CD4-positive, alpha-beta T cell treated with Interferon alpha-2 for 1 hour (primary cell): Measurements from ENCODE around the gene NPSR1.
"Not testable (repeated sequence)": the region's sequence is repeated elsewhere in the genome, so short reads cannot be mapped to it uniquely, and the experiment has no call there.

Experiments
- DNase-seq, 2 donors: peaks; one replicate each; pipeline ENCODE4 v3.0.0-alpha.2; 2020 to 2022

NPSR1 gene, protein sequence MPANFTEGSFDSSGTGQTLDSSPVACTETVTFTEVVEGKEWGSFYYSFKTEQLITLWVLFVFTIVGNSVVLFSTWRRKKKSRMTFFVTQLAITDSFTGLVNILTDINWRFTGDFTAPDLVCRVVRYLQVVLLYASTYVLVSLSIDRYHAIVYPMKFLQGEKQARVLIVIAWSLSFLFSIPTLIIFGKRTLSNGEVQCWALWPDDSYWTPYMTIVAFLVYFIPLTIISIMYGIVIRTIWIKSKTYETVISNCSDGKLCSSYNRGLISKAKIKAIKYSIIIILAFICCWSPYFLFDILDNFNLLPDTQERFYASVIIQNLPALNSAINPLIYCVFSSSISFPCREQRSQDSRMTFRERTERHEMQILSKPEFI

DNA sequence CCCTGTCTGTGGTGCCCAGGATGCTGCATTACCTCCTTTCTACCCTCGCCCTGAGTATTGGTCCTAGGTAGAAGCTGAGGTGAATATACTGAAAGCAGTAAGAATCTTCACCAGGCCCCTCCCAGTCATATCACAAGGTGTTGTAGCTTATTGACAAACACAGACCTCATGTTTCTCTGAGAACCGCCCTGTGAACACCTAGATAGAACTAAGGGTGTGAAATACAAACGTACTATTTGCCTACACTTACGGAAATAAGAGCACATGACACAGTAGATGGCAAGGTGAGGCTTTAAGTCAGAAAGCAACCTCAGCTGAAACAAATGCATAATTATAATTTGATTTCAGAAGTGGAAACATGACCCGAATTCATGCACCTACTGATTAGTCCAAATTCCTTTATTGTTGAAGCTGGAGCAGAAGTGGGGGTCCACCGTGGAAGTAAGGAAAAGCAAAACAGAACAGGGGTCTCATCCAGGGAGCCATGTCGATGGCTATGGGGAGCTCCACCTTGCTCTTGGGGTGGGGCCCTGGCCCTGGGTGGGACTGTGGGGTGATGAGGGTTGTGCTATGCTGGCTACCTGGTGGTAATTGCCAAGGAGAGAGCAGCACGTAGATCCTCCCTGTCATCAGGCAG lies at the start of gene NPSR1:
NPSR1 (plus strand) TSS at position 587 of the 637 bp plus-strand sequence. CDS start 195 bp downstream, outside the sequence.
- DNase-seq = no peak

DNA sequence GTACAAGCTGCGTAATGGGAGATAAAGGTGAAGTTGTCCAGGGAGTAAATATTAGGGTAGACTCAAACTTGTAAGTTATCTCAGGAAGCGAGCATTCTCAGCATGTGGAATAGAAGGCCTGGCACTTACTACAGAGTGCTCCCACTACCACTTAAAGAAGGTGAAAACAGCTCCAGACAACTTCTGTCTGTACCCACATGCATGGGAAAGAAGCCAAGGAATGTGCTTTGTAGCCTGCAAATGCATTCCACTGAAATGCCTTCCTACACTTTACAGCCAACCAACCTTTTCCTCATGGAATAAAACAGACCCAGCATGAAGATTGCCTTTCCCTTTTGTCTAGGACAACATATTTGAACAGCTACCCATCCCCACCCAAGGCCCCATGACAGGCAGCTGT lies 45.4 kb upstream of the NPSR1 start:
- DNase-seq = no peak

DNA sequence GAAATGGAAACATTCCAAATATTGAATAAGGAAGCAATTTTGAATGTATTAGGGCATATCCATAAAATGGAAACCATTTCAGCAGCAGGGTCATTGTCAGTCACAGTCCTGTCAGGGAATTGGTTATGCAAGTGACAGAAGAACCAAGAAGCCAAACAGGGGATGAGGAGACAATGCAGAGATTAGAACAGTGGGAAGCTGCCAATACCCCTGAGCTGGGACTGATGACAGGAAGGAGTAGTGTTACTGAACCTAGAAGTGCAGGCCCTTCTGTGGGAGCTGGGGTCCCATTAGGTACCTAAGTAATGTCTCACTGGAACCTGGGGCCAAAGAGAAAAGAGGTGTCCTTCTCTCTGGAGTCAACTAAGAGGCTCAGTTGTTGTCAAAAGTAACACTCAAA lies 37.6 kb upstream of the NPSR1 start:
- DNase-seq = no peak

DNA sequence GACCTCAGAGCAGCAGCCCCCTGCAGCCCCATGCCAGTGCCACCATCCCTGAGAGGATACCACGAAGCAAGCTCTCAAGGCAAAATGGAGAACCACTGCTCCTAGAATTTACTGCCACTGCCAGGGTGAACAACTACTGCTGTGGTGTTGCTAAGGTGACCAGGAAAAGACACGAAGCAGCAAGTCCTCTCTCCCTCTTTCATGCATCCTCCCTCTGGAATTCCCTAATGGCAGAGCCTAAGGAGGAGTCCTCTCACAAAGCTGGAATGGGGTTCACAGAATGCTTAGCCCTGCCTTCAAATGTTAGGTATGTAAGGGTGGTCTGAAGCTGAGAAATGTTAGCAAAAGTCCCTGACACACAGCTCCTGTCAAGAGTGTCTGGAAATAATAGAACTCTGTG lies 35.8 kb upstream of the NPSR1 start:
- DNase-seq = no peak

DNA sequence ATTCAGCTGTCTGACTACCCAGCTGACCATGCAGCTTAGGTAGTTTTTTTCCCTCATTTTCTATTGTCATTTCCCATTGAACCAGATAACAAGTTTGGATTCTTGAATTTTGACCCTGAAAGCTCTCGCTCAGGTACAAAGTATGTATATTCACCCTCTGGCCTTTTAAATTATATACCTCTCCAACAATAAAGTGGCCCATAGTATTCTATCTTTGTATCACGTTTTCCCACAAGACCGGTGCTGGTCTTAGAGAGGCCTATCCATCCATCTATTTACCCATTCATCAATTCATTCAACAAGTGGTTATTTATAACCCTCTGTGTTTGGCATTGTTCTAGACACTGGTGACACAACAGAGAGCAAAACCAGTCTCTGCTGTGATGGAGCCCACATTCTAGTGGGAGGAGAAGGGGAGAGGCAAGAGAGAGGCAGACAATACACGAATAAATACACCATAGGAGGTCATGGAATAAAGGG lies 35.2 kb upstream of the NPSR1 start:
- no peak for DNase-seq

DNA sequence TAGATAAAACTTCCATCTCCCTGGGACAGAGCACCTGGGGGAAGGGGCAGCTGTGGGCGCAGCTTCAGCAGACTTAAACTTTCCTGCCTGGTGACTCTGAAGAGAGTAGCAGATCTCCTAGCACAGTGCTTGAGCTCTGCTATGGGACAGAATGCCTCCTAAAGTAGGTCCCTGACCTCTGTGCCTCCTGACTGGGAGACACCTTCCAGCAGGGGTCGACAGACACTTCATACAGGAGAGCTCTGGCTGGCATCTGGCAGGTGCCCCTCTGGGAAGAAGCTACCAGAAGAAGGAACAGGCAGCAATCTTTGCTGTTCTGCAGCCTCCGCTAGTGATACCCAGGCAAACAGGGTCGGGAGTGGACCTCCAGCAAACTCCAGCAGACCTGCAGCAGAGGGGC lies 29.4 kb upstream of the NPSR1 start:
- not testable (repeated sequence) for DNase-seq

DNA sequence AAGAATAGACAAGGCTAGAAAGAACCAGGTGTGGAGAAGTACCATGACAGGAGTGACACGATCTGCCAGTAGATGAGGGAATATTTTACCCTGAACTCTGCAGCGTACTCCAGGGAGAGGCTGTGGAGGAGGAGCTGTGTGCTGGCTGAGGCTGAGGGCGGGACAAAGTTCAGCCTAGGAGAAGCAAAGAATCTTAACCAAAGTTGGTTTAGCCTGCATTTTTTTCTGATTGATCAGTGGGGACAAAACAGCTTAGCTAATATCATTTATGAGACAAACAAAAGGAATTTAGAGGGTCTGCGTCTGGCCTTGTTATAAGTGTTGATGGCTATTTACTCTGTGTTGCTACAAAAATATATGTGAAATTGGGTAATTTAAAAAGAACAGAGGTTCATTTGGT lies 5.2 kb upstream of the NPSR1 start:
- DNase-seq = no peak

DNA sequence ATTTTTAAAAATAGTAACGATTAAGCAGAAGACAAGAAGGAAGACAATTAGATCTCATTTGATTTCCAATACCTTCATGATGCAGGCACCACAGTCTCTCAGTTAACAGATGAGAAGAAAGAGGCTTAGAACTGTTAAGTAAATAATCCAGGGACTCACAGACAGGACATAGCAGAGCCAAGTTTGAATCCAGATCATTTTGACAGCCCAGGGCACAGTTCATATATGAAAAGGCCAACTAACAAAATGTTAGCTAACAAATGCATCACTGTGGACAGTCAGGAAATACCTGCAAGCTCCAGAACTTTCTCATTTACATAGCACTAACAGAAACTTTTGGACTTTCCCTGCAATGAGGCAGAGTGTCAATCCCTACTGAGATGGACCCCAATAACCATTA lies 4.2 kb upstream of the NPSR1 start:
- no peak for DNase-seq

DNA sequence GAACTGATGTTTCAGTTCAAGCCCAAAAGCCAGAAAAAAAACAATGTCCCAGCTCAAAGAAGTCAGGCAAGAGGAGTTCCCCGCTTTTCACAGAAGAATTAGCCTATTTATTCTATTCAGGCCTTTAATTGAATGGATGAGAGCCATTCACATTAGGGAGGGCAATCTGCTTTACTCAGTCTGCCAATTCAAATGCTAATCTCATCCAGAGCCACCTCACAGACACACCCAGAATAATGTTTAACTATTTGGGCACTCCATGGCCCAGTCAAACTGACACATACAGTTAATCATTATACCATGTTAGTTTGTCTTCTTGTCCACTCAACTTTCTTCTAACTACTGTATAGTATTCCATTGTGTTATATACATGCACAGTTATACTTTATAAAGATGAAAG lies 2.6 kb upstream of the NPSR1 start:
- no peak for DNase-seq

DNA sequence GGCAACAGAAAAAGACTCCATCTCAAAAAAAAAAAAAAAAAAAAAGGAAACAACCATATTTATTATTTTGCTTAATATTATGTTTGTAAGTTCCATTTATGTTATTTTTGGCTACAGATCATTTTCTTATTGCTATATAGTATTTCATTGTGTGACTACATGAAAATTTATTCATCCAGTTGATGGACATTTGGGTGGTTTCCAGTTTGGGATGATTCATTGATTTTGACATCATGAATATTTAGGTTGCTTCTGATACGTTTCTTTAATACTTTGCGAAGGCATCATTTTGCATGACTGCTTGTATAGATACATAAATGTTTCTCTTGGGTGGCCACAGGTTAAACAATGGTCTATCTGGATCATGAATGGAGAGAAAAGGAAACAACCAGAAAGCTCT lies 2.0 kb upstream of the NPSR1 start:
- DNase-seq = no peak

DNA sequence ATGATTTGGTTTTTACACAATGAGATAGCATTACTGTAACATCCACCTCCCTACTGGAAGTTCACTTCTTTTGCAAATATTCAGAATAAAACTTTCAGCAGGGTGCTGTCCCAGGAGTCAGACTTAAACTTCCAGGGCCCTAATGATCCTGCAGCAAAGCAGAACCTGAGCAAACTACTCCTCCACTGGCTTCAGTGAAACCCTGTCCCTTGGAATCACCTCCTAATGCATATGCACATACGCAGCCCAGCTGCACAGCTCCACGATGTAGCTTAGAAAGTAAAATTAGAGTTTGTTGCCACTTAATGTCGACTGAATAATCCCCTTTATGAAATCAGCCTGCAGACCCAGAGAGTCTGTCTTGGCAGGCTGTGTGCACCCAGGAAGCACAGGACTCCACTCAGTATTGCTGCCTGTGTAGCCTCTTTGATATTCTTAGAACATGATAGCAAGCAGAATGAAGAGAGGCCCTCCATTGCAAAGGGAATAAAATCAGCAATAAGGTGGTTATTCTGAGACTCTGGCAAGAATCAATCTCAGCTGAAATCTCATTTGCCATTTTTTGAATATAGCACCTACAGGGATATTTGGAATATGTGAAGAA lies 1.6 kb downstream of the NPSR1 start:
- DNase-seq = no peak

DNA sequence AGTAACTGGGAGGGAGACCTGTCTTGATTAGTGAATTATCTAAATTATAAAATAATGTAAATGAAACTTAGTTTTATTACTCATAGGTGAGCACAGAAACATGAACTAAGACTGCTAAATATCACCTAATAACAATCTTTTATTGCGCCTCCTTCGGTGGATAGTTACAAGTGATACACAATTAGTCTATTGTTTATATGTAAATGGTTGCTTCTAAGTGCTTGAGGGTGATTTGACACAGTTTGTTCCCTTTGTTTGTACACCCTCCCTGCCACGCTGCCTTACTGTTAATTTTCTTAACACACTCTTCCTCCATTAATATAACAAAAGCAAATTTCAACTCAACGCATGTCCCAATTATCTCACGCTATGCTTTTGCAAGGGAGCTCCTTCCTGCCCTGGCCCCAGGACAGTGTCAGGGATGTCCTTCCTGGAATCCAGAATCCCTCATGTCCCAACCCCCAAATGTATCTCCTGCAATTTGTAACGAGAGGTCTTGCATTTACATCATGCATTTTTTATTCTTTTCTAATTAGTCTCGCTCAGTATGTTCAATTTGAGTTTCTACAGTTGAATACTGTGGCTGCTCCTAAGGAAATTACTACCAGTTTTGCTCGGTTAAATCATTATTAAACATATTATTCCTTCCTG lies 4.2 kb downstream of the NPSR1 start:
- DNase-seq = no peak

DNA sequence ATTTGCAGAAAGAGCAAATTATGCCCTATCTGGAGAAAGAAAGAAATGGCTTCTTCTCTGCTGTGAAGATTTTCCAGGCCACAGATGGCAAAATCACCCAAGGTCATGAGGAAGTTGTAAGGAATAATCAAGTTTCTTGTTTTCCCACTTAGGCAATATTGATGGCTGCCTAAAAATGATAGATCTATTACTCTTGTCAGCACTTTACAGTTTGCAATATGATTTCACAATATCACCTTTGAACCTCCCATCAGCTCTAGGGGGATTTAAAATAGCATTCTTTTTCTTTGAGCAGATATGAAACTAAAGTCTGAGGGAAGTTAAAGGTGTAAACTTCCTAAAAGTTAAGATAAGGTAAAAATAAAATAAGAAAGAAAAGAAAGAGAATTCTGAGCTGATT lies 6.7 kb downstream of the NPSR1 start:
- DNase-seq = no peak

DNA sequence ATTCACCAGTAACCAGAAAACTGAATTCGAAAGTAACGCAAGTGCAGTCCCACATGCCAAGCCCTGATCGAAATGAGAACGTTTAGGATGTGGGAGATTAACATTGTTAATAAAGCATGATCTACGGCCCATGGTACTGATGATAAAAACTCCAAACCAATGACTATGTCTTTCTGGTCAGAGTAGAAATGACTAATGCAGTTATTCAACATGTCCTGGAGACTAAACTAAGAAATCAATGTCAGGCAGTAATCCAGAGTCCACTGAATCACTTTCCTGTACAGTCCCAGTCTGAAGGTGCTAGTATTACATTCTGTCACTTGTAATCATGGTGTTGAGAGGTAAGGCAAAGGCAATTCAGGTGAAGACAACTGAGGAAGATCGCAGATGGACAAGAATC lies 14.4 kb downstream of the NPSR1 start:
- no peak for DNase-seq

DNA sequence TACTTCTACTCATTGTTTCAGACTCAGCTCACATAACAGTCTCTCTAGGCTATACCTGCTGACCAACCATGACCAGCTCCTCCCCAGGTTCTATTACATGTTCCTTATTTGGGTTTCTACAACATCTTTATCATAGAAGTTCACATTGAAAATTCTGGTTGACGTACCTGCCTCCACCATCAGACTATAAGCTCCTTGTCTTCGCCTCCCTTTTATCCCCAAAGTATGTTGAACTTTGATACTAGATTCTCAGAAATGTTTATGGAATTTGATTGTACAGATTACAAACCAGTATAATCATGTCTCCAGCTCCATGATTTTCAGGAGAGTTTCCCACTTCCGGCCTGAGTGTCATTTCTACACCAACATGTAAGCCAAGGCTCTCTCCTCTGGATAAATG lies 15.0 kb downstream of the NPSR1 start:
- DNase-seq = no peak

DNA sequence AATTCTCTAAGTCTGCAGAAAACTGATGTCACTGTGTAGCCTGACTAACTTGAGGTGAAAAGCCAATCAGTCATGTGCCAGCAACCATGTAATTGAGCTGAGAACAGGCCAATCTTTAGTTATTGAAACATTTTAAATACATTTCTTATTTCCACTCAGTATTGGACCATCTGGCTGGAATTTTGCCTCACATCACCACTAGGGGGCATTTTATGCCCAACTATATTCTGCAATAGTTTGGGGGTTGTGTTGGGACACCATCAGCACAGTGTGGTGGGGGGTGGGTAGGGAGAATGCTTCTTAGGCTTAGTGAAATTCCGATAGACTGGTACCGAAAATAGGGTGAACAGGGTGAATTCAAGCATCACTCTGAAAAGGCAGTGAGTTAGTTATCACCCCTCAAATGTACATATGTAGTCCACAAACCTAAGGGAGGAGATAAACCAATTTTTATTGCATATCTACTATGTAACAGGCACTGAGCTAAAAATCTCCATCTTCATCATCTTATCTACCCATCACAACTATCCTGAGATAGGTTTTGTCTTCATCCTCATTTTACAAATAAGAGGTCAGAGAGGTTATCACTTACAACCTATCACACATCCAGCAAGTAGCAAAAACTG lies 17.8 kb downstream of the NPSR1 start:
- DNase-seq = peak in 1 of 2 donors; percentile 28

DNA sequence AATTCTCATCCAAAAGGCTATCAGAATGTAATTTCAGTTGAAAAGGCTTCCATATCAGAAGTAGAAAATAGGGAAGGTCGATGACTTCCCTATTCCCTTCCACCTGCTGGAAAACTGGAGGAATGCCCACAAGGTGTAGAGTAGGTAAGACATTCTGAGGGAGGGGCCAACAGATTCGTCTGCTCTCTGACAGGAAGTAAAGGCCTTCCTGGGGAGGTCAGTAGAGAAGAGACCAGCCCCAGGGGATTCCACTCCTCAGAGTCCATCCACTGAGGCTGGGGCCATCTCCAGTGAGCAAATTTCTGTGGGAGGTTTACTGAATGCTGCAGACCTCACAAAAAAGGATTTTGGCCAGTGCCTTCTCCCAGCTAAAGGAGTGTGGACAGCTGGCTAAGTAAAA lies 19.5 kb downstream of the NPSR1 start:
- DNase-seq = no peak

DNA sequence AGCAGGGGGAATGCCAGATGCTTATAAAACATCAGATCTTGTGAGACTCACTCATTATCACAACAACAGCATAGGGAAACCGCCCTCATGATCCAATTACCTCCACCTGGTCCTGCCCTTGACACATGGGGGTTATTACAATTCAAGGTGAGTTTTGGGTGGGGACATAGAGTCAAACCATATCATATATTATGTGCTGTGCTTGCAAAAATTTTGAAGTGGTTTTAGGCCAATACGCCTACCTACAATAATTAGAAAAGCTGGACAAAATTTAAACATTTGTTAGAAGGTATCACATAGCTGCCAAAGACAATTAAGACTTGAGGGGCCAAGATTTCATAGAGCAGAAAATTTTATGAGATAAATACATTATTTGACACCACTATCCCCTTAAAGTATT lies 29.5 kb downstream of the NPSR1 start:
- DNase-seq = no peak

DNA sequence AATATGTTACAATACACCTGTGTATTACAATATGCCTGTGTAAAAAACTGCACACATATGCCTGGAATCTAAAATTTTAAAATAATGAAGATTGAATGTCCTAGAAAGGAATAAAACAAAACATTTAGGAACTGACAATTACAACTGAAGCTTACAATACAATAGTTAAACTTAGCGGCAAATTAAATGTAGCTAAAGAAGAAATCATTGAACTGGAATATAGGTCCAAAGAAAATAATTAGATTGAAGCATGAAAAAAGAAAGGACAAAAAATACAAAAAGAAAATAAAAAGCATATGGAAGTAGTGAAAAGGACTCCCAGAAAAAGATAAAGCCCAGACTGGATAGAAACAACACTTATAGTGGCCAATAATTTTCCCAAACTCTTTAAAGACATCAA lies 38.4 kb downstream of the NPSR1 start:
- DNase-seq = no peak

DNA sequence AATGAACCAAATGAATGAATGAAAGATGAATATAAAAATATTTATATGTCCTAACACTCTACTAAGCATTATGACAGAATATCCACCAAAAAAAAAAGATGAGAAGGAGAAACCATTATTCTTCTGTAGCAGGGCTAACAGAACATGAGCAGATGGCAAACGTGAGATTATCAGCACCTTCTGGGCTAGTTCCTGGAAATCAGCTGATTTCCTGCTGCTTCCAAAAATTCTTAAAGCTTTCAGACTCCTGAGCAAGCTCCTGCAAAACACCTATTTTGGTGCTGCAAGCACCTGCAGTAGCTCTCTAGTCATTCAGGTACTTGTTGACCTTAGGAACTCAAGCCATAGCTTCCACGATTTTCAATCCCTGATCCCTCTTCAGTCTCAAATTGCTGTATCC lies 51.8 kb downstream of the NPSR1 start:
- DNase-seq = no peak

DNA sequence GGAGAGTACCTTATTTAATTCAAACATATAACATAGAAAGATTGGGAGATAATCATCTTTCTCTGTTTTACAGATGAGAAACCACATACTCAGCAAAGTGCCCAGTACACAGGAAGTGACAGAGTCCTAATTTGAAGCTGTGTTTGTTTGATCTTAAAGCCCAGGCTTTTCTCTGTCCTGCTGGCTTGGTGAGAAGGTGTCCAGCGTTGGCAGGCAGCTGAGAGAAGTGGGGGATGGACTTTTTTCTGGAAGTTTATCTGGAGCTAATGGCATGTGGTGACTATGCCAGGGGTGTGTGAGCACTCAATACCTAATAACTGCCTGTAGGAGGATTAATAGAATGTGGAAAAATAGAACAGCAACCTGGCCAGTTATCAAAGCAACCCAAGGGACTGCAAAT lies 60.8 kb downstream of the NPSR1 start:
- peak in 1 of 2 donors; percentile 14 for DNase-seq

DNA sequence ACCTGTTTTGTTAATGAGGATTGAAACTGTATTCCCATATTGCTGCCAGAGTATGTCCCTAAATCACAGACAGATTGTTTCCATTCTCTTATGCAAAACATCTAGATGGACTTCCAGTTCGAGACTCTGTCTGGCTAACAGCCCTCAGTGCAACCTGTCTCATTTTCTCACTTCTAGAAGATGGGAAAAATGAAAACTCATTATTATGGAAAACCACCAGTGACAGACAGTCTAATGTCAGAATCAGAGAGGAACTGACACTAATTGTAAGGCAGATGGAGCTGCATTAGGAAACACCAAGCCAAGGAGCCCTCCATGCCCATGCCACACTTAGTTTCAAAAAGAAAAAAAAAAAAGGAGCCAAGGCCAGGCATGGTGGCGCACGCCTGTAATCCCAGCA lies 61.6 kb downstream of the NPSR1 start:
- no peak for DNase-seq

DNA sequence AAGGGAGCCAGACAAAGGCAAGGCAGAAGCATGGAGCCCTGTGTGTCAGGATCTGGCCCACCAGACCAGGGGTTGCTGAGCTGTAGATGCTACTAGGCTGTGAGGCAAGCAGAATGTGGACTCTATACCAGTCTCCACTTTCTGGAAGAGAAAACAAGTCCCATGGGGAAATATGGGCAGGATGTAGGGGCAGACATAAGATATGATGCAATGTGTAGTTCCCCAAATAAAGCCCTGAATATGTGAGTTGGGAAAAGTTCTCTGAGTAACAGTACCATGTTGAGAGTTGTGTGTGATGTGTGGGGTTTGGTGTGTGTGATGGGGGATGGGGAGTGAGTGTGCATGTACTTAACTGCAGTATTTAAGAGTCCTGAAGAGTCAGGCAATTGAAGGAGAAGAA lies 62.3 kb downstream of the NPSR1 start:
- DNase-seq = no peak
